WTC11 (cell line): ENCODE results near the gene MSI2. TPM values are rescaled to one million over a fixed set of nuclear protein-coding genes. Genes with fewer than 3 reads are reported as not detected.

Experiments used
- ATAC-seq: fragments of 200-7000 bp; cut with Tn5 transposase; 2 replicates; pipeline ENCODE4 v1.10.0; 2021; ENCODE audit warnings: mild to moderate bottlenecking, moderate library complexity
- CTCF ChIA-PET: fragments of 300-600 bp; sonication (Branson Sonifier 250); formaldehyde crosslinking; loops from one replicate; lab custom pipeline; 2021; ENCODE audit warnings: antibody characterized with exemption; lab: Charles Lee
- POLR2A ChIA-PET: fragments of 350-600 bp; sonication (Branson Sonifier 250); formaldehyde crosslinking; loops from one replicate; lab custom pipeline; 2021; ENCODE audit warnings: antibody characterized with exemption; lab: Charles Lee
- DNase-seq: peaks from one replicate; pipeline ENCODE4 v3.0.0; 2021; ENCODE audit warnings: low spot score
- H3K27ac Mint-ChIP-seq: 2 replicates; pipeline ENCODE4 v1.8.0; 2021; ENCODE audit warnings: mixed read lengths
- H3K27me3 Mint-ChIP-seq: 2 replicates; pipeline ENCODE4 v1.8.0; 2021; ENCODE audit warnings: low read depth, mild to moderate bottlenecking, moderate library complexity, mixed read lengths
- H3K36me3 Mint-ChIP-seq: 2 replicates; pipeline ENCODE4 v1.8.0; 2021; ENCODE audit warnings: mixed read lengths
- H3K4me1 Mint-ChIP-seq: 2 replicates; pipeline ENCODE4 v1.8.0; 2022; ENCODE audit warnings: mixed read lengths
- H3K4me3 Mint-ChIP-seq: 2 replicates; pipeline ENCODE4 v1.8.0; 2021; ENCODE audit warnings: mild to moderate bottlenecking, moderate library complexity, mixed read lengths
- H3K9me3 Mint-ChIP-seq: 2 replicates; pipeline ENCODE4 v1.8.0; 2021; ENCODE audit warnings: mixed read lengths
- E2F1 ChIP-seq: sonication (generic); formaldehyde crosslinking; IDR thresholded peaks from 2 replicates; pipeline ENCODE4 v1.8.0; 2022; ENCODE audit warnings: mild to moderate bottlenecking, missing genetic modification reagents
- ERG ChIP-seq: fragments of 250-450 bp; sonication (Bioruptor Pico); IDR thresholded peaks from 2 replicates; pipeline ENCODE4 v1.8.0; 2021; ENCODE audit warnings: mild to moderate bottlenecking
- ESRRA ChIP-seq: sonication (generic); formaldehyde crosslinking; IDR thresholded peaks from 2 replicates; pipeline ENCODE4 v1.8.1; 2022; ENCODE audit warnings: mild to moderate bottlenecking, missing genetic modification reagents, borderline replicate concordance
- FOXJ3 ChIP-seq: sonication (generic); formaldehyde crosslinking; IDR thresholded peaks from 2 replicates; pipeline ENCODE4 v1.9.0; 2021; ENCODE audit warnings: missing genetic modification reagents, mild to moderate bottlenecking, borderline replicate concordance
- MYBL2 ChIP-seq: sonication (generic); formaldehyde crosslinking; IDR thresholded peaks from 2 replicates; pipeline ENCODE4 v1.8.1; 2023; ENCODE audit warnings: mild to moderate bottlenecking, moderate library complexity, missing genetic modification reagents
- PRDM15 ChIP-seq: sonication (generic); formaldehyde crosslinking; IDR thresholded peaks from 2 replicates; pipeline ENCODE4 v1.8.0; 2022; ENCODE audit warnings: missing genetic modification reagents
- RORB ChIP-seq: fragments of 250-450 bp; sonication (Bioruptor Pico); IDR thresholded peaks from 2 replicates; pipeline ENCODE4 v1.9.0; 2021; ENCODE audit warnings: mild to moderate bottlenecking
- SMAD3 ChIP-seq: sonication (generic); formaldehyde crosslinking; IDR thresholded peaks from 2 replicates; pipeline ENCODE4 v1.8.0; 2022; ENCODE audit warnings: missing genetic modification reagents, mild to moderate bottlenecking, borderline replicate concordance
- SMAD4 ChIP-seq: sonication (generic); formaldehyde crosslinking; IDR thresholded peaks from 2 replicates; pipeline ENCODE4 v1.8.0; 2022; ENCODE audit warnings: mild to moderate bottlenecking, missing genetic modification reagents
- SOX15 ChIP-seq: fragments of 250-450 bp; sonication (Bioruptor Pico); IDR thresholded peaks from 2 replicates; pipeline ENCODE4 v1.9.0; 2021; ENCODE audit warnings: mild to moderate bottlenecking
- USF1 ChIP-seq: sonication (generic); formaldehyde crosslinking; IDR thresholded peaks from 2 replicates; pipeline ENCODE4 v1.8.0; 2022; ENCODE audit warnings: mild to moderate bottlenecking, missing genetic modification reagents
- ZBTB21 ChIP-seq: sonication (generic); formaldehyde crosslinking; IDR thresholded peaks from 2 replicates; pipeline ENCODE4 v1.8.1; 2023; ENCODE audit warnings: mild to moderate bottlenecking, missing genetic modification reagents, borderline replicate concordance
- ZNF232 ChIP-seq: sonication (generic); formaldehyde crosslinking; IDR thresholded peaks from 2 replicates; pipeline ENCODE4 v1.8.0; 2022; ENCODE audit warnings: mild to moderate bottlenecking, missing genetic modification reagents
- ZNF263 ChIP-seq: sonication (generic); formaldehyde crosslinking; IDR thresholded peaks from 2 replicates; pipeline ENCODE4 v1.8.1; 2022; ENCODE audit warnings: low read depth, mild to moderate bottlenecking, moderate library complexity, missing genetic modification reagents
- ZNF317 ChIP-seq: sonication (generic); formaldehyde crosslinking; IDR thresholded peaks from 2 replicates; pipeline ENCODE4 v1.8.1; 2023; ENCODE audit warnings: low read depth, mild to moderate bottlenecking, moderate library complexity, missing genetic modification reagents, borderline replicate concordance
- total RNA-seq: library from RNA; stranded (reverse); gene quantifications from 3 replicates; pipeline ENCODE4 v1.2.3, GENCODE V29; 2021

The MSI2 gene
- total RNA-seq, 1 experiment from 2014 or later: 82.1 TPM

GRCh38 chr17:57444682-57445450, 188.5 kb downstream of the MSI2 start (continued):
- TF ChIP-seq USF1 (no peak), RORB (CRISPR knock-in tag) (no peak), ZBTB21 (CRISPR knock-in tag) (no peak), ERG (CRISPR knock-in tag) (no peak), FOXJ3 (CRISPR knock-in tag) (no peak), ZNF317 (CRISPR knock-in tag) (no peak), ZNF263 (CRISPR knock-in tag) (no peak), ZNF232 (CRISPR knock-in tag) (no peak), SOX15 (CRISPR knock-in tag) (no peak), PRDM15 (CRISPR knock-in tag) (no peak), ESRRA (no peak), SMAD3 (no peak)
- TF ChIP-seq, all 79 proteins: peak for 0

GRCh38 chr17:57445772-57446472, 189.6 kb downstream of the MSI2 start:
- H3K4me1 Mint-ChIP-seq: peaks cover 43% of the 10 kb centered on the region
- TF ChIP-seq SOX15 (CRISPR knock-in tag): no peak
- no peak for TF ChIP-seq MYBL2 (CRISPR knock-in tag)
- TF ChIP-seq E2F1 (CRISPR knock-in tag): no peak
- TF ChIP-seq SMAD4 (CRISPR knock-in tag): no peak
- TF ChIP-seq USF1: no peak
- ATAC-seq (no peak), DNase-seq (no peak)
- ChIA-PET POLR2A (no interaction called here), CTCF (interaction anchor here (1.2 to 1.6 kb wide), 3 partner anchors 105 to 203 kb away, joined by 3 to 9 read pairs (median 7); no protein-coding TSS in a partner anchor)
- no peaks in the 10 kb centered on the region for H3K27me3 Mint-ChIP-seq
- H3K9me3 Mint-ChIP-seq: no peaks in the 10 kb centered on the region
- no peak overlapping the region for H3K4me3 Mint-ChIP-seq
- H3K27ac Mint-ChIP-seq: peak overlapping the region; percentile 73
- H3K36me3 Mint-ChIP-seq: no peaks in the 10 kb centered on the region
